ENCODE measurements around the gene TRPT1.

The TRPT1 gene

GRCh38 chr11:64186492-64187165, 39.4 kb downstream of the TRPT1 start:
- DNase-seq (ENCODE audit: low read depth), result no peak
- H3K4me3 ChIP-seq (ENCODE audit: low read depth, low read length), result no peak overlapping the region

- DNase-seq (ENCODE audit: low read depth), result peak; percentile 100
Measured at GRCh38 chr11:64185693-64186491, 40.1 kb downstream of the TRPT1 start, which contains the start of gene STIP1. TSS of gene STIP1 (plus strand) at chr11:64186171. CDS start at chr11:64186262, 91 bp downstream.

DNA sequence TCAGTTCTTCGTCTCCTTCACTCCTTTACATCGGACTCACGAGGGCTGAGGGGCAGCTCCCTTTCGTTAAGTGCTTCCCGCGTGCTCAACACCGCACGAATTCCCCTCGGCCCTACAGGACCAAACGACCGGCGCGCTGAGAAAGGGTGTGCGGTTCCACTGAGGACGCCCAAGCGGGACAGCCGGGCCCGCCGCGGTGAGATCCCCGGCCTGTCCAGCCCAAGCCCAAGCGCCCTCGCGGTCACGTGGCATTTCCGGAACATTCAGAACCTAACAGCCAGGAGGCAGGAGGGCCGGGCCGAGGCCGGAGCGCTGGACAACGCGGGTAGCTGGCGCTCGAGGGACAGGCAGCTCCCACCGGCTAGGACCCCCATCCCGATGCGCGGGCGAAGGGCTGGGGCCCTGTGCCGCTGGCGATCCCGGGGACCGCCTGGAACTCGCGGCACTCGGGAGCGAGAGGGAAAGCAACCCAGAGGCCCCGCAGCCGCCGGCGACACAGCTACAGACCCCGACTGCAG, 40.8 kb downstream of the TRPT1 start:
- H3K4me3 ChIP-seq (ENCODE audit: low read depth, low read length), result peak overlapping the region; percentile 63
- peak; percentile 53 for DNase-seq (ENCODE audit: low read depth)

More at GRCh38 chr11:64185693-64186491, 40.1 kb downstream of the TRPT1 start, which contains the start of gene STIP1:
- peak within 1 kb of the TSS; percentile 63 for H3K4me3 ChIP-seq (ENCODE audit: low read depth, low read length)

DNA sequence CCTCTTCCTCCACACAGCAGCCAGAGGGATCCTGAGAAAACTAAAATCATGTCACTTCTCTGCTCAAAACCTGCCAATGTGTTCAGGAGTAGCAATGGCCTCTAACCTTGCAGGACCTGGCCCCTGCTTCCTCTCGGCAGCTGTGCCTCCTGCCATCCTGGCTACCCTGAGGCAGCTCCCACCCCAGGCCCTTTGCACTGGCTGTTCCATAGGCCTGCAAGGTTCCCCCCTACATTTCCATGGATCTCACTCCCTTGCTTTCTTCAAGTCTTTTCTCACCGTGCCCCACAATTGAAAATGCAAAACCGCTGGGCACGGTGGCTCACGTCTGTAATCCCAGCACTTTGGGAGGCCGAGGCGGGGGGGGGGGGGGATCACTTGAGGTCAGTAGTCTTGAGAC, 42.1 kb downstream of the TRPT1 start:
- H3K4me3 ChIP-seq (ENCODE audit: low read depth, low read length), result no peak overlapping the region
- no peak for DNase-seq (ENCODE audit: low read depth)

- peak; percentile 80 for DNase-seq (ENCODE audit: low read depth)
- H3K4me3 ChIP-seq (ENCODE audit: low read depth, low read length), result peak overlapping the region; percentile 32
Measured at GRCh38 chr11:64181506-64182411, 44.2 kb downstream of the TRPT1 start.

- H3K4me3 ChIP-seq (ENCODE audit: low read depth, low read length), result peak overlapping the region; percentile 32
- no peak for DNase-seq (ENCODE audit: low read depth)
Measured at GRCh38 chr11:64180891-64181290, 45.1 kb downstream of the TRPT1 start.

DNA sequence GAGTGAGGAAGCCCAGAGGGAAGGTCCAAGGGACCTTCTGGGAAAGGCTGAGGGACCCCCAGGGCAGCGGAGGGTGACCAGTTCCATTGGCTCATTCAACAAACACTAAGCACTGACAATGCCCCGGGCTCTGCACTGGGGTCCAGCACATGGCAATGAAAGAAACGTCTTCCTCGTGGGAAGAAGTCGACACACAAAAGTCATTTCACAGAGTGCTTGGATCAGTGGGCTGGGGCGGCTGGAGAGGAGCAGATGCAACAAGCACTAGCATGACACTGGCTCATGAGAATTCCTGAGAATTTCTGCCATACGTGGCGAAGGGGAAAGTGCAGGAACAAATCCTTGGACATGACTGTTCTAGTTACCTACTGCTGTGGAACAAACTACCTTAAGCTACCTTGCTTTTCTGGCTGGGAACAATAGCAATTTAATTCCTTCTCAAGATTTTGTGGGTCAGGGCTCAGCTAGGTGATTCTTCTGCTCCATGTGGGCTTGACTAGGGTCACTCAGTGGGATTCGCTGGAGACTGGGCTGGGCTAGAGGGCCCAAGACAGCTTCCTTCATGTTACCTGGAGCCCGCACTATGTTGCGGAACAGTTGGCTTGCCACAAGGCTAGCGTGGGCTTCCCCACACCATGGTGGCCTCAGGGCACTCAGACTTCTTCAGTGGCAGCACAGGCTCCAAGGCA, 46.9 kb downstream of the TRPT1 start:
- no peak overlapping the region for H3K4me3 ChIP-seq (ENCODE audit: low read depth, low read length)
- no peak for DNase-seq (ENCODE audit: low read depth)

DNA sequence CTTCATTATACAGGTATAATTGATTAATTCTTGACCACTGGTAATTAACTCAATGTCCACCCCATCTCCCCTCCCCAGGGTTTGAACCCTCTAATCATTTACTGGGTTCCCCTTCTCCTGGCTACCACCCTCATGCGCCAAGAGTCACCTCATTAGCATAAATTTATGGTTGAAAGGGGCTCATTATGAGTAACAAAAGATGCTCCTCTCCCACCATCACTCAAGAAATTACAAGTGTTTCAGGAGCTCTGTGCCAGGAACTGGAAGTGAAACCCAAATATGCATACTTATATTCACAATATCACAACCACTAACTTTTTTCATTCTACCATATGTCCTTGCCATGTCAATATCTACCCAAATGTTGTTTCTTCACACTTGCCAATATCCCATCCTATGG, 47.8 kb downstream of the TRPT1 start:
- DNase-seq (ENCODE audit: low read depth), result no peak
- no peak overlapping the region for H3K4me3 ChIP-seq (ENCODE audit: low read depth, low read length)

- no peak overlapping the region for H3K4me3 ChIP-seq (ENCODE audit: low read depth, low read length)
- no peak for DNase-seq (ENCODE audit: low read depth)
Measured at GRCh38 chr11:64176751-64177150, 49.2 kb downstream of the TRPT1 start.

Data from skeletal muscle cell (primary cell).